ENCODE data around the gene TINAG.
"Not testable (repeated sequence)": the region's sequence is repeated elsewhere in the genome, so short reads cannot be mapped to it uniquely, and the experiment has no call there.

Gene TINAG

GRCh38 chr6:54308986-54309315 is 710 bp downstream of the TINAG start:
- no peak for DNase-seq (ENCODE audit: low spot score)

- DNase-seq (ENCODE audit: low spot score): no peak
These were observed 2.3 kb downstream of the TINAG start for GRCh38 chr6:54310377-54311152.

GRCh38 chr6:54315656-54316055 is 7.4 kb downstream of the TINAG start:
- no peak for DNase-seq (ENCODE audit: low spot score)

GRCh38 chr6:54320871-54321270 is 12.6 kb downstream of the TINAG start:
- no peak for DNase-seq (ENCODE audit: low spot score)

- no peak for DNase-seq (ENCODE audit: low spot score)
These were observed 19.4 kb downstream of the TINAG start for GRCh38 chr6:54327631-54328030.

- DNase-seq (ENCODE audit: low spot score): not testable (repeated sequence)
These were observed 23.3 kb downstream of the TINAG start for GRCh38 chr6:54331571-54331970.

GRCh38 chr6:54335871-54336270 is 27.6 kb downstream of the TINAG start:
- DNase-seq (ENCODE audit: low spot score): peak; percentile 52

- no peak for DNase-seq (ENCODE audit: low spot score)
These were observed 45.7 kb downstream of the TINAG start for GRCh38 chr6:54353975-54354374.

GRCh38 chr6:54354608-54355007 is 46.4 kb downstream of the TINAG start:
- no peak for DNase-seq (ENCODE audit: low spot score)

GRCh38 chr6:54357141-54357540 is 48.9 kb downstream of the TINAG start:
- no peak for DNase-seq (ENCODE audit: low spot score)

- DNase-seq (ENCODE audit: low spot score): no peak
These were observed 52.9 kb downstream of the TINAG start for GRCh38 chr6:54361188-54361587.

- no peak for DNase-seq (ENCODE audit: low spot score)
These were observed 53.5 kb downstream of the TINAG start for GRCh38 chr6:54361734-54362133.

GRCh38 chr6:54366667-54367327 is 58.6 kb downstream of the TINAG start:
- no peak for DNase-seq (ENCODE audit: low spot score)

GRCh38 chr6:54377776-54378175 is 69.5 kb downstream of the TINAG start:
- DNase-seq (ENCODE audit: low spot score): no peak

GRCh38 chr6:54386295-54386694 is 78.1 kb downstream of the TINAG start:
- DNase-seq (ENCODE audit: low spot score): no peak

GRCh38 chr6:54390362-54390761 is 82.1 kb downstream of the TINAG start:
- no peak for DNase-seq (ENCODE audit: low spot score)

- DNase-seq (ENCODE audit: low spot score): no peak
These were observed 83.3 kb downstream of the TINAG start for GRCh38 chr6:54391577-54391976.

- no peak for DNase-seq (ENCODE audit: low spot score)
These were observed 94.9 kb downstream of the TINAG start for GRCh38 chr6:54403096-54403495.

- no peak for DNase-seq (ENCODE audit: low spot score)
These were observed 96.5 kb downstream of the TINAG start for GRCh38 chr6:54404791-54405190.

GRCh38 chr6:54411767-54412166 is 103.5 kb downstream of the TINAG start:
- DNase-seq (ENCODE audit: low spot score): no peak

- DNase-seq (ENCODE audit: low spot score): no peak
These were observed 107.3 kb downstream of the TINAG start for GRCh38 chr6:54415517-54415916.

GRCh38 chr6:54419885-54420284 is 111.6 kb downstream of the TINAG start:
- no peak for DNase-seq (ENCODE audit: low spot score)

- no peak for DNase-seq (ENCODE audit: low spot score)
These were observed 118.8 kb downstream of the TINAG start for GRCh38 chr6:54426995-54427394.

- DNase-seq (ENCODE audit: low spot score): no peak
These were observed 119.2 kb downstream of the TINAG start for GRCh38 chr6:54427396-54427937.

Measured in LoVo (cell line).